ENCODE results near the gene DNER.

- TF ChIP-seq CTCF (IDR thresholded peaks at IDR 0.05; ENCODE audit: low read depth, low read length) (no peak), POLR2A (IDR thresholded peaks at IDR 0.05; ENCODE audit: extremely low read depth, insufficient read length) (no peak)
These were observed 12.6 kb downstream of the DNER start for GRCh38 chr2:229701716-229702115.

Measured in NB4 (cell line).